ENCODE data around the gene MT1HL1. TPM values are rescaled to one million over a fixed set of nuclear protein-coding genes. Genes with fewer than 3 reads are reported as not detected.

MT1HL1 gene
- total RNA-seq, 1 experiment from 2014 or later: not detected

- no peak for DNase-seq (ENCODE audit: low spot score)
Measured at GRCh38 chr1:236978740-236979139, 25.5 kb downstream of the MT1HL1 start.

GRCh38 chr1:236975461-236975860, 28.8 kb downstream of the MT1HL1 start:
- no peak for DNase-seq (ENCODE audit: low spot score)

- DNase-seq (ENCODE audit: low spot score): peak; percentile 47
Measured at GRCh38 chr1:236974025-236974424, 30.2 kb downstream of the MT1HL1 start.

GRCh38 chr1:236966636-236967035, 37.6 kb downstream of the MT1HL1 start:
- no peak for DNase-seq (ENCODE audit: low spot score)

GRCh38 chr1:236963920-236964319, 40.3 kb downstream of the MT1HL1 start:
- no peak for DNase-seq (ENCODE audit: low spot score)

GRCh38 chr1:236959112-236959511, 45.1 kb downstream of the MT1HL1 start:
- DNase-seq (ENCODE audit: low spot score): no peak

- no peak for DNase-seq (ENCODE audit: low spot score)
Measured at GRCh38 chr1:236957235-236957634, 47.0 kb downstream of the MT1HL1 start.

Other genes starting within 250 kb of the MT1HL1 start
- 8.6 and 10.4 TPM in 2 replicates for gene MTR, start 209.1 kb downstream of the MT1HL1 start, total RNA-seq (2014; rRNA removed; shearing (Covaris generic))
- not detected in 2 replicates for gene RYR2, start 37.7 kb upstream of the MT1HL1 start, total RNA-seq (2014; rRNA removed; shearing (Covaris generic))

All from HT-29 (cell line).